HEK293 (cell line): Measurements from ENCODE around the gene SPDYE11.
"Not testable (repeated sequence)": the region's sequence is repeated elsewhere in the genome, so short reads cannot be mapped to it uniquely, and the experiment has no call there.

ENCODE experiments used
- CTCF ChIA-PET: fragments of 350-600 bp; formaldehyde crosslinking; extraction: SDS; loops from one replicate; lab custom pipeline; 2021; ENCODE audit warnings: antibody characterized with exemption; lab: Yijun Ruan, JAX
- POLR2A ChIA-PET: fragments of 300-600 bp; formaldehyde crosslinking; extraction: SDS; loops from one replicate; lab custom pipeline; 2020; ENCODE audit warnings: antibody characterized with exemption, inconsistent platforms; lab: Yijun Ruan, JAX
- H3K27ac ChIP-seq: fragments of 200-500 bp; sonication (Bioruptor generic); 2 replicates; pipeline ENCODE4 v1.5.1; 2014; ENCODE audit warnings: low read depth, low read length, control low read depth, inconsistent platforms; ENCODE audit errors: extremely low read depth
- H3K36me3 ChIP-seq, 2 experiments: fragments of 200-500 bp in 1 of 2; sonication (Bioruptor generic) in 1 of 2; 1 replicate in 1 of 2; 2 replicates in 1 of 2; pipeline ENCODE4 v1.5.1; 2014 to 2017; ENCODE audit warnings: inconsistent platforms in 2 of 2, low read length in 2 of 2; ENCODE audit not compliant: control insufficient read depth in 2 of 2, insufficient read depth in 1 of 2
- H3K4me1 ChIP-seq: fragments of 200-500 bp; sonication (Bioruptor generic); 2 replicates; pipeline ENCODE4 v1.5.1; 2014; ENCODE audit warnings: mild to moderate bottlenecking, low read length, inconsistent platforms; ENCODE audit not compliant: control insufficient read depth, insufficient read depth
- H3K4me3 ChIP-seq: 2 replicates; pipeline ENCODE4 v1.5.1; 2011; ENCODE audit warnings: low read depth, mild to moderate bottlenecking, control low read depth, low read length, moderate library complexity
- H3K9me3 ChIP-seq: fragments of 200-500 bp; sonication (Bioruptor generic); 2 replicates; pipeline ENCODE4 v1.5.1; 2014; ENCODE audit warnings: low read depth, low read length, inconsistent platforms; ENCODE audit not compliant: control insufficient read depth, insufficient read depth
- ZNF2 ChIP-seq: fragments of 450-650 bp; formaldehyde crosslinking; IDR thresholded peaks from 2 replicates; pipeline ENCODE4 v1.5.1; 2016; ENCODE audit warnings: missing biosample characterization, missing genetic modification characterization

SPDYE11 gene

GRCh38 chr7:73005356-73005692 lies 52.4 kb downstream of the SPDYE11 start:
- Histone ChIP-seq H3K27ac (peak overlapping the region; percentile 84), H3K4me3 (peak overlapping the region; percentile 66)
- H3K9me3 ChIP-seq, H3K36me3 ChIP-seq, CTCF ChIA-PET, H3K4me1 ChIP-seq, POLR2A ChIA-PET: not testable (repeated sequence)
- 0 out of 2 replicates have a peak, but pooled peaks have one; percentile 19 for TF ChIP-seq ZNF2

- H3K9me3 ChIP-seq, H3K27ac ChIP-seq, H3K36me3 ChIP-seq, H3K4me1 ChIP-seq, POLR2A ChIA-PET, CTCF ChIA-PET, H3K4me3 ChIP-seq: not testable (repeated sequence)
These were observed 59.7 kb downstream of the SPDYE11 start for GRCh38 chr7:72997887-72998468.
